ENCODE results near the gene BTN2A1.
"Not testable (repeated sequence)": the region's sequence is repeated elsewhere in the genome, so short reads cannot be mapped to it uniquely, and the experiment has no call there.

The BTN2A1 gene

GRCh38 chr6:26421259-26422144 lies 36.3 kb upstream of the BTN2A1 start:
- H3K9ac ChIP-seq (ENCODE audit: low read length) = peak overlapping the region; percentile 95
- H3K4me3 ChIP-seq (ENCODE audit: low read length) = peak overlapping the region; percentile 68
- H3K9me3 ChIP-seq (ENCODE audit: control insufficient read depth, low read length) = no peaks in the 10 kb centered on the region
- no peaks in the 10 kb centered on the region for H3K27me3 ChIP-seq (ENCODE audit: control insufficient read depth, insufficient read depth, low read length)
- peaks cover 4% of the 10 kb centered on the region for H3K4me1 ChIP-seq (ENCODE audit: control insufficient read depth, insufficient read depth, low read length)
- no peaks in the 10 kb centered on the region for H3K36me3 ChIP-seq (ENCODE audit: control insufficient read depth, insufficient read depth, low read length)

- Histone ChIP-seq H3K27me3 (ENCODE audit: control insufficient read depth, insufficient read depth, low read length) (no peaks in the 10 kb centered on the region), H3K9ac (ENCODE audit: low read length) (no peak overlapping the region), H3K4me3 (ENCODE audit: low read length) (no peak overlapping the region), H3K4me1 (ENCODE audit: control insufficient read depth, insufficient read depth, low read length) (peaks cover 4% of the 10 kb centered on the region), H3K9me3 (ENCODE audit: control insufficient read depth, low read length) (no peaks in the 10 kb centered on the region), H3K36me3 (ENCODE audit: control insufficient read depth, insufficient read depth, low read length) (no peaks in the 10 kb centered on the region)
These were observed 35.4 kb upstream of the BTN2A1 start for GRCh38 chr6:26422329-26422728.

GRCh38 chr6:26426691-26427450 lies 30.9 kb upstream of the BTN2A1 start:
- Histone ChIP-seq H3K4me1 (ENCODE audit: control insufficient read depth, insufficient read depth, low read length) (peaks cover 4% of the 10 kb centered on the region), H3K36me3 (ENCODE audit: control insufficient read depth, insufficient read depth, low read length) (no peaks in the 10 kb centered on the region), H3K4me3 (ENCODE audit: low read length) (no peak overlapping the region), H3K9me3 (ENCODE audit: control insufficient read depth, low read length) (no peaks in the 10 kb centered on the region), H3K9ac (ENCODE audit: low read length) (no peak overlapping the region), H3K27me3 (ENCODE audit: control insufficient read depth, insufficient read depth, low read length) (no peaks in the 10 kb centered on the region)

- Histone ChIP-seq H3K36me3 (ENCODE audit: control insufficient read depth, insufficient read depth, low read length) (no peaks in the 10 kb centered on the region), H3K4me1 (ENCODE audit: control insufficient read depth, insufficient read depth, low read length) (peaks cover 4% of the 10 kb centered on the region), H3K4me3 (ENCODE audit: low read length) (no peak overlapping the region), H3K9ac (ENCODE audit: low read length) (no peak overlapping the region), H3K9me3 (ENCODE audit: control insufficient read depth, low read length) (no peaks in the 10 kb centered on the region), H3K27me3 (ENCODE audit: control insufficient read depth, insufficient read depth, low read length) (no peaks in the 10 kb centered on the region)
These were observed 30.3 kb upstream of the BTN2A1 start for GRCh38 chr6:26427451-26427809.

- no peaks in the 10 kb centered on the region for H3K4me1 ChIP-seq (ENCODE audit: control insufficient read depth, insufficient read depth, low read length)
- H3K27me3 ChIP-seq (ENCODE audit: control insufficient read depth, insufficient read depth, low read length) = no peaks in the 10 kb centered on the region
- H3K9ac ChIP-seq (ENCODE audit: low read length) = no peak overlapping the region
- no peaks in the 10 kb centered on the region for H3K36me3 ChIP-seq (ENCODE audit: control insufficient read depth, insufficient read depth, low read length)
- H3K4me3 ChIP-seq (ENCODE audit: low read length) = no peak overlapping the region
- no peaks in the 10 kb centered on the region for H3K9me3 ChIP-seq (ENCODE audit: control insufficient read depth, low read length)
These were observed 29.5 kb upstream of the BTN2A1 start for GRCh38 chr6:26428206-26428605.

GRCh38 chr6:26430787-26431186 lies 27.0 kb upstream of the BTN2A1 start:
- Histone ChIP-seq H3K36me3 (ENCODE audit: control insufficient read depth, insufficient read depth, low read length) (no peaks in the 10 kb centered on the region), H3K27me3 (ENCODE audit: control insufficient read depth, insufficient read depth, low read length) (no peaks in the 10 kb centered on the region), H3K4me3 (ENCODE audit: low read length) (no peak overlapping the region), H3K9ac (ENCODE audit: low read length) (no peak overlapping the region), H3K9me3 (ENCODE audit: control insufficient read depth, low read length) (no peaks in the 10 kb centered on the region), H3K4me1 (ENCODE audit: control insufficient read depth, insufficient read depth, low read length) (no peaks in the 10 kb centered on the region)

GRCh38 chr6:26431258-26432172 lies 26.2 kb upstream of the BTN2A1 start:
- Histone ChIP-seq H3K36me3 (ENCODE audit: control insufficient read depth, insufficient read depth, low read length) (no peaks in the 10 kb centered on the region), H3K4me3 (ENCODE audit: low read length) (no peak overlapping the region), H3K4me1 (ENCODE audit: control insufficient read depth, insufficient read depth, low read length) (no peaks in the 10 kb centered on the region), H3K9ac (ENCODE audit: low read length) (no peak overlapping the region), H3K27me3 (ENCODE audit: control insufficient read depth, insufficient read depth, low read length) (no peaks in the 10 kb centered on the region), H3K9me3 (ENCODE audit: control insufficient read depth, low read length) (no peaks in the 10 kb centered on the region)

GRCh38 chr6:26432627-26433201 lies 25.0 kb upstream of the BTN2A1 start:
- H3K27me3 ChIP-seq (ENCODE audit: control insufficient read depth, insufficient read depth, low read length) = no peaks in the 10 kb centered on the region
- no peaks in the 10 kb centered on the region for H3K9me3 ChIP-seq (ENCODE audit: control insufficient read depth, low read length)
- H3K9ac ChIP-seq (ENCODE audit: low read length) = no peak overlapping the region
- H3K4me1 ChIP-seq (ENCODE audit: control insufficient read depth, insufficient read depth, low read length) = no peaks in the 10 kb centered on the region
- H3K36me3 ChIP-seq (ENCODE audit: control insufficient read depth, insufficient read depth, low read length) = no peaks in the 10 kb centered on the region
- H3K4me3 ChIP-seq (ENCODE audit: low read length) = no peak overlapping the region

- not testable (repeated sequence) for H3K36me3 ChIP-seq (ENCODE audit: control insufficient read depth, insufficient read depth, low read length); H3K9me3 ChIP-seq (ENCODE audit: control insufficient read depth, low read length); H3K27me3 ChIP-seq (ENCODE audit: control insufficient read depth, insufficient read depth, low read length); H3K4me3 ChIP-seq (ENCODE audit: low read length); H3K4me1 ChIP-seq (ENCODE audit: control insufficient read depth, insufficient read depth, low read length); H3K9ac ChIP-seq (ENCODE audit: low read length)
These were observed 24.1 kb upstream of the BTN2A1 start for GRCh38 chr6:26433680-26434079.

- H3K36me3 ChIP-seq (ENCODE audit: control insufficient read depth, insufficient read depth, low read length) = no peaks in the 10 kb centered on the region
These were observed 21.7 kb upstream of the BTN2A1 start for GRCh38 chr6:26436018-26436417.

GRCh38 chr6:26437550-26437949 lies 20.2 kb upstream of the BTN2A1 start:
- Histone ChIP-seq H3K27me3 (ENCODE audit: control insufficient read depth, insufficient read depth, low read length) (no peaks in the 10 kb centered on the region), H3K36me3 (ENCODE audit: control insufficient read depth, insufficient read depth, low read length) (no peaks in the 10 kb centered on the region), H3K9ac (ENCODE audit: low read length) (no peak overlapping the region), H3K9me3 (ENCODE audit: control insufficient read depth, low read length) (no peaks in the 10 kb centered on the region), H3K4me3 (ENCODE audit: low read length) (no peak overlapping the region), H3K4me1 (ENCODE audit: control insufficient read depth, insufficient read depth, low read length) (peaks cover 11% of the 10 kb centered on the region)

More at GRCh38 chr6:26436018-26436417, 21.7 kb upstream of the BTN2A1 start:
- Histone ChIP-seq H3K9me3 (ENCODE audit: control insufficient read depth, low read length) (no peaks in the 10 kb centered on the region), H3K27me3 (ENCODE audit: control insufficient read depth, insufficient read depth, low read length) (no peaks in the 10 kb centered on the region), H3K4me1 (ENCODE audit: control insufficient read depth, insufficient read depth, low read length) (peaks cover 7% of the 10 kb centered on the region), H3K4me3 (ENCODE audit: low read length) (no peak overlapping the region), H3K9ac (ENCODE audit: low read length) (no peak overlapping the region)

Measured in mucosa of stomach (tissue), 1 donor.